HUES64 (cell line): Measurements from ENCODE around the gene CYSTM1.

Experiments
- H3K27ac ChIP-seq: 2 replicates; pipeline ENCODE4 v1.7.0; 2013; ENCODE audit warnings: low read depth, low read length, inconsistent platforms
- H3K27me3 ChIP-seq: 2 replicates; pipeline ENCODE4 v1.6.1; 2013; ENCODE audit warnings: mild to moderate bottlenecking, low read length; ENCODE audit not compliant: insufficient read depth
- H3K36me3 ChIP-seq: 2 replicates; pipeline ENCODE4 v1.6.1; 2013; ENCODE audit warnings: mild to moderate bottlenecking, low read length; ENCODE audit not compliant: insufficient read depth
- H3K4me1 ChIP-seq: 2 replicates; pipeline ENCODE4 v1.6.1; 2013; ENCODE audit warnings: mild to moderate bottlenecking, low read length, moderate library complexity; ENCODE audit not compliant: insufficient read depth
- H3K4me3 ChIP-seq: 2 replicates; pipeline ENCODE4 v1.5.1; 2013; ENCODE audit warnings: mild to moderate bottlenecking, low read length, moderate library complexity
- H3K9ac ChIP-seq: 2 replicates; pipeline ENCODE4 v1.6.1; 2013; ENCODE audit warnings: mild to moderate bottlenecking, low read depth, low read length
- H3K9me3 ChIP-seq: 2 replicates; pipeline ENCODE4 v1.6.1; 2013; ENCODE audit warnings: low read depth, low read length; ENCODE audit not compliant: insufficient read depth
- WGBS: fragments of 150-250, 120-280 bp; methylation state at CpG from one replicate; pipeline ENCODE4 v1.1.7; 2013; ENCODE audit warnings: missing lambda C conversion rate; 5-methylcytosine and 5-hydroxymethylcytosine counted together

Gene CYSTM1

GRCh38 chr5:140248414-140248813 is 73.4 kb downstream of the CYSTM1 start:
- H3K9ac ChIP-seq: no peak overlapping the region
- H3K4me3 ChIP-seq: no peak overlapping the region
- H3K4me1 ChIP-seq: peaks cover 18% of the 10 kb centered on the region
- no peaks in the 10 kb centered on the region for H3K9me3 ChIP-seq
- no peaks in the 10 kb centered on the region for H3K27me3 ChIP-seq
- 83% methylated on average over 3 of the region's 3 CpGs for WGBS
- H3K27ac ChIP-seq: no peak overlapping the region
- peaks cover 18% of the 10 kb centered on the region for H3K36me3 ChIP-seq

- Histone ChIP-seq H3K9me3 (no peaks in the 10 kb centered on the region), H3K27me3 (no peaks in the 10 kb centered on the region), H3K36me3 (peaks cover 13% of the 10 kb centered on the region; the same call in 1 of the 2 replicates), H3K9ac (no peak overlapping the region), H3K4me1 (peaks cover 18% of the 10 kb centered on the region), H3K4me3 (no peak overlapping the region), H3K27ac (no peak overlapping the region)
- WGBS: 91% methylated on average over 5 of the region's 5 CpGs
Observed at GRCh38 chr5:140249536-140249935, 74.5 kb downstream of the CYSTM1 start.

GRCh38 chr5:140250386-140250785 is 75.4 kb downstream of the CYSTM1 start:
- H3K4me1 ChIP-seq: peaks cover 18% of the 10 kb centered on the region
- no peak overlapping the region for H3K27ac ChIP-seq
- no peak overlapping the region for H3K4me3 ChIP-seq
- H3K36me3 ChIP-seq: peaks cover 5% of the 10 kb centered on the region; the same call in 1 of the 2 replicates
- H3K27me3 ChIP-seq: no peaks in the 10 kb centered on the region
- H3K9ac ChIP-seq: no peak overlapping the region
- no peaks in the 10 kb centered on the region for H3K9me3 ChIP-seq
- 97% methylated on average over 6 of the region's 6 CpGs for WGBS

GRCh38 chr5:140251527-140251973 is 76.6 kb downstream of the CYSTM1 start:
- 82% methylated on average over 5 of the region's 5 CpGs for WGBS
- no peak overlapping the region for H3K27ac ChIP-seq
- H3K4me3 ChIP-seq: no peak overlapping the region
- H3K27me3 ChIP-seq: no peaks in the 10 kb centered on the region
- H3K9me3 ChIP-seq: no peaks in the 10 kb centered on the region
- H3K9ac ChIP-seq: no peak overlapping the region
- peaks cover 3% of the 10 kb centered on the region; the same call in 1 of the 2 replicates for H3K36me3 ChIP-seq
- H3K4me1 ChIP-seq: peaks cover 11% of the 10 kb centered on the region; the same call in 1 of the 2 replicates

- H3K27ac ChIP-seq: no peak overlapping the region
Observed at GRCh38 chr5:140252470-140253126, 77.6 kb downstream of the CYSTM1 start.

GRCh38 chr5:140253985-140254384 is 79.0 kb downstream of the CYSTM1 start:
- Histone ChIP-seq H3K27me3 (no peaks in the 10 kb centered on the region), H3K4me1 (peaks cover 13% of the 10 kb centered on the region), H3K27ac (no peak overlapping the region), H3K4me3 (no peak overlapping the region), H3K36me3 (peaks cover 3% of the 10 kb centered on the region; the same call in 1 of the 2 replicates), H3K9ac (no peak overlapping the region), H3K9me3 (no peaks in the 10 kb centered on the region)
- 93% methylated on average over 4 of the region's 4 CpGs for WGBS

More at GRCh38 chr5:140252470-140253126, 77.6 kb downstream of the CYSTM1 start:
- H3K9me3 ChIP-seq: no peaks in the 10 kb centered on the region
- H3K27me3 ChIP-seq: no peaks in the 10 kb centered on the region
- WGBS: 94% methylated on average over 10 of the region's 10 CpGs
- peaks cover 3% of the 10 kb centered on the region; the same call in 1 of the 2 replicates for H3K36me3 ChIP-seq
- no peak overlapping the region for H3K9ac ChIP-seq
- H3K4me1 ChIP-seq: peaks cover 8% of the 10 kb centered on the region; the same call in 1 of the 2 replicates
- H3K4me3 ChIP-seq: no peak overlapping the region

GRCh38 chr5:140255460-140256157 is 80.6 kb downstream of the CYSTM1 start:
- Histone ChIP-seq H3K9me3 (no peaks in the 10 kb centered on the region; the same call in 1 of the 2 replicates), H3K27me3 (no peaks in the 10 kb centered on the region), H3K36me3 (peaks cover 4% of the 10 kb centered on the region; the same call in 1 of the 2 replicates), H3K9ac (no peak overlapping the region), H3K27ac (no peak overlapping the region), H3K4me1 (peaks cover 20% of the 10 kb centered on the region), H3K4me3 (no peak overlapping the region)
- WGBS: 93% methylated on average over 4 of the region's 4 CpGs

- Histone ChIP-seq H3K4me1 (peaks cover 25% of the 10 kb centered on the region), H3K9ac (no peak overlapping the region), H3K27ac (no peak overlapping the region), H3K27me3 (no peaks in the 10 kb centered on the region), H3K36me3 (peaks cover 4% of the 10 kb centered on the region; the same call in 1 of the 2 replicates), H3K4me3 (no peak overlapping the region), H3K9me3 (no peaks in the 10 kb centered on the region; the same call in 1 of the 2 replicates)
- 97% methylated on average over 6 of the region's 6 CpGs for WGBS
Observed at GRCh38 chr5:140256726-140257125, 81.7 kb downstream of the CYSTM1 start.

- Histone ChIP-seq H3K36me3 (peaks cover 7% of the 10 kb centered on the region; the same call in 1 of the 2 replicates), H3K9ac (no peak overlapping the region), H3K27ac (no peak overlapping the region), H3K4me1 (peaks cover 18% of the 10 kb centered on the region), H3K27me3 (no peaks in the 10 kb centered on the region), H3K9me3 (no peaks in the 10 kb centered on the region; the same call in 1 of the 2 replicates), H3K4me3 (no peak overlapping the region)
- WGBS: 85% methylated on average over 3 of the region's 3 CpGs
Observed at GRCh38 chr5:140258016-140258415, 83.0 kb downstream of the CYSTM1 start.

- H3K36me3 ChIP-seq: peaks cover 7% of the 10 kb centered on the region; the same call in 1 of the 2 replicates
- no peak overlapping the region for H3K9ac ChIP-seq
- no peak overlapping the region for H3K4me3 ChIP-seq
- no peaks in the 10 kb centered on the region; the same call in 1 of the 2 replicates for H3K9me3 ChIP-seq
- peaks cover 18% of the 10 kb centered on the region for H3K4me1 ChIP-seq
- 95% methylated on average over 4 of the region's 4 CpGs for WGBS
- no peaks in the 10 kb centered on the region for H3K27me3 ChIP-seq
- peak overlapping the region; percentile 9; the same call in 1 of the 2 replicates for H3K27ac ChIP-seq
Observed at GRCh38 chr5:140258873-140259272, 83.9 kb downstream of the CYSTM1 start.

- Histone ChIP-seq H3K9me3 (no peaks in the 10 kb centered on the region; the same call in 1 of the 2 replicates), H3K9ac (no peak overlapping the region), H3K4me3 (no peak overlapping the region), H3K4me1 (peaks cover 18% of the 10 kb centered on the region), H3K36me3 (peaks cover 7% of the 10 kb centered on the region; the same call in 1 of the 2 replicates), H3K27me3 (no peaks in the 10 kb centered on the region), H3K27ac (peak overlapping the region; percentile 9; the same call in 1 of the 2 replicates)
- WGBS: 91% methylated on average over 2 of the region's 2 CpGs
Observed at GRCh38 chr5:140259500-140259899, 84.5 kb downstream of the CYSTM1 start.
